GM18517 (cell line): ENCODE results near the gene IL31.
"Not testable (repeated sequence)": the region's sequence is repeated elsewhere in the genome, so short reads cannot be mapped to it uniquely, and the experiment has no call there.

Source experiments
- ATAC-seq: cut with Tn5 transposase; IDR thresholded peaks from one replicate; pipeline ENCODE4 v1.9.1; 2021; ENCODE audit warnings: mild to moderate bottlenecking, moderate library complexity; ENCODE audit not compliant: unreplicated experiment

Gene IL31

DNA sequence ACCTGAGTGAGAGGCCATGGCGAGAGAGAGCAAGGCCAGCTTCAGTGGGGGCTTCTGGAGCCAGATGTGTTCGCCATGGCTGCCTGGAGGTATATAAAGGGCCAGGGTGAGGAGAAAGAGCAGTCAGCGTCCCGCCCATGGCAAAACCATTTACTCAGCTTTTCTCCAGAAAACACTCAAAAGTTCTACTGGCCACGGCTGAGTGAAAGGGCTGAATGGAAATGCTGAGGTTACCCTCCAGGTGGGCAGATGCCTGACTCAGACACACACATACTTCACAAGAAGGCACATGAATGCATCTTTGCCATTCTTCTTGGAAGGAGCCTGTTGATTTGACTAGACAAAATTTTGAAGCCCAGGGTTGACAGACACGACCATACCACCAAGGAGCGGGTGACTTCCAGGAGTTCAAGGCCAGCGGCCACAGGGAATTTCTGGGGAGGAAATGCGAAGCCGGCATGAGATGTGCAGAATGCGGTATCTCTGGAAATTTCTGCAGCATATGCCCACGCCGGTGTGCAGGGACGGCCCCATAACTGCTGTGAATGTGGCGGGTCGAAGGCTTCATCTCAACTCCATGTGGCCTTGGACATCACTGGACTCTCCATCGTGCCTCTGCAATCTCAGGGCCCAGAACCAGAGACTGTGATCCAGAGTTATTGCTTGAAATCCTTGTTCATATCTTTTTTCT, at the start of gene IL31:
IL31 (minus strand) TSS at position 67 of the 691 bp plus-strand sequence; CDS start at position 18, 49 bp downstream.
- no peak for ATAC-seq

DNA sequence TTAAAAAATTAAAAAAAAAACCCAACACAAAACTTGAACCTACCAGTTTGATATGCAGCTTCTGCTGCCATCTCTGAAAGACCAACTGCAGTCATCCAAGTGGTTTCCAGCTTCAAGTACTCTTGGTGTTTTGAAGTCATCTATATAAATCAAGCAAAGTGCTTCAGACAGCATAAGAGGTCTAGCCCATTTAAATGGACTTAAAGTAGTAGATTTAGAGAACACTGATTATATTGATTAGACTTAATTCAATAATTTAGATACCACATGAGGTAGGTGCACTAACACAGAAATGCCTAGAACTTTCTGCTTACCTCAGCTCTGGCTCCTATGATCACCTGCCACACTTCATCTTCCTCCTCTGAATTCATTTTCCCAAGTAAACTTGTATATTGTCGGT, 42.4 kb upstream of the IL31 start:
- no peak for ATAC-seq

DNA sequence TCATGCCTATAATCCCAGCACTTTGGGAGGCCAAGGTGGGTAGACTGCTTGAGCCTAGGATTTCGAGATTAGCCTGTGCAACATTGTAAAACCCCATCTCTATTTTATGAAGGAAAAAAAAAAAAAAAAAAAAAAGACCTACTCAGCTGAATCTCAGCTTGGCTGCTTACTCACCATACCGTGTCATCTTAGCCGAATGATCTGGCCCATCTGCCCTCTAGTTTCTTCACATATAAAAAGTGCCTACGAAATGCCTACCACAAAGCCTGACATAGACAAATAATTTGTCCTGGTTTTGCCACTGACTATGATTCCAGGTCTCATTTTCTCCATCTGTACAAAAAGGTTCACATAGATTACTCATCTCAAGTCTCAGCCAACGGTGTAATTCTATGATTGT, 41.8 kb upstream of the IL31 start:
- ATAC-seq = no peak

DNA sequence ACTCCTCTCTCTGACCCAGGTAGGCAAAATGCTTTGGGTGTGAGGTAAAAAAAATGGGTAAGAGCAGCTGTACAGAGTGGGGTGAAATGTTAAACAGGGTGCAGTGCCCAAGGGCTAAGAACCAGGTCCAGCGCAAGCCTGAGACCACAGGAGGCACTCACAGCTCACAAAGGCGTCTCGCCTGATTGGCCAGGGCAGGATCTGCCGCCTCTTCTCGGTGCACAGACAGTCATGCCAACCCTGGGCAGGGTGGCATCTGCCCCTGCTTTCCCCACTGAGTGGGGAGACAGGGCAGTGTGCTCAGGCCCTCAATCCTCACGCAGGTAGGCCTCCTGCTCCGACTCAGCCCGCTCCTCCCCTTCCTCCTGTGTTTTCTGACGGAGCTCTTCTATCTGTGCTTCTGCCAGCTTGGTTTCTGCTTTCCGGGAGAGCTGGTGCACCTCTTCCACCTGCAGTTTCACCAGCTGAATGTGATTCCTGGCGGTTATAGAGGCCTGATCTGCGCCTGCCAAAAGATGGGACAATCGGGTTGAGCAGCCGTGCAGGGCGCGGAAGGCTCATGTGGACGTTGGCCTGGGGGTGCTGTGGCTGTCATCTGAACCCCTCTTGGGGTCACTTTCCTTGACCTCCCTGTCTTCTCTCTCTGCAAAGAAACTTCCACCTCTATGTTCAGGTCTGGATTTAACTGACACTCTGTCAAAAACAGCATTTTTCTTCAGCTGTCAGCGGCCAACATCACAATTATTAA, 34.2 kb upstream of the IL31 start:
- ATAC-seq = no peak

DNA sequence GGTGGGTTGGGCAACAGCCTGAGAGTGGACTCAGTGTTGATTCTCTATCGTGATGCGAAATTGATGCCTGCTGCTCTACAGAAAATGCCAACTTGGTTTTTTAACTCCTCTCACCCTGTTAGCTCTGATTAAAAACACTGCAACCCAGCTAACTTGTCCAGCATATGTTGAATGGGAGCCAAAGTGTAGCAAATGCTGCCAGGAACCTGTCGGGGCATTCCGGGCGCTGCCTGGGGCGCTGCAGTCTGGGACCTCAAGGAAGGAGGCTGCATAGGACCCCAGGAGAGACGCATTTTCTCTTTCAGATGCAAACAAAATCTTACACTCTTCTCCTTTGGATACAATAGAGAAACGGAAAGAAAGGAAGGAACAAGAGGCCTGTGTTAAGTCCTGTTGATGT, 33.4 kb upstream of the IL31 start:
- no peak for ATAC-seq

DNA sequence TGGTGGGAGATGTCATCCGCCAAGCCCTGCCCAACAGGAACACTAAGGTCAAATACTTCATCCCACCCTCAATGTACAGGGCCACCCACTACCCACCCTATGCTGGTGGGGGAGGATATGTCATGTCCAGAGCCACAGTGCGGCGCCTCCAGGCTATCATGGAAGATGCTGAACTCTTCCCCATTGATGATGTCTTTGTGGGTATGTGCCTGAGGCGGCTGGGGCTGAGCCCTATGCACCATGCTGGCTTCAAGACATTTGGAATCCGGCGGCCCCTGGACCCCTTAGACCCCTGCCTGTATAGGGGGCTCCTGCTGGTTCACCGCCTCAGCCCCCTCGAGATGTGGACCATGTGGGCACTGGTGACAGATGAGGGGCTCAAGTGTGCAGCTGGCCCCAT, 33.0 kb upstream of the IL31 start:
- no peak for ATAC-seq

DNA sequence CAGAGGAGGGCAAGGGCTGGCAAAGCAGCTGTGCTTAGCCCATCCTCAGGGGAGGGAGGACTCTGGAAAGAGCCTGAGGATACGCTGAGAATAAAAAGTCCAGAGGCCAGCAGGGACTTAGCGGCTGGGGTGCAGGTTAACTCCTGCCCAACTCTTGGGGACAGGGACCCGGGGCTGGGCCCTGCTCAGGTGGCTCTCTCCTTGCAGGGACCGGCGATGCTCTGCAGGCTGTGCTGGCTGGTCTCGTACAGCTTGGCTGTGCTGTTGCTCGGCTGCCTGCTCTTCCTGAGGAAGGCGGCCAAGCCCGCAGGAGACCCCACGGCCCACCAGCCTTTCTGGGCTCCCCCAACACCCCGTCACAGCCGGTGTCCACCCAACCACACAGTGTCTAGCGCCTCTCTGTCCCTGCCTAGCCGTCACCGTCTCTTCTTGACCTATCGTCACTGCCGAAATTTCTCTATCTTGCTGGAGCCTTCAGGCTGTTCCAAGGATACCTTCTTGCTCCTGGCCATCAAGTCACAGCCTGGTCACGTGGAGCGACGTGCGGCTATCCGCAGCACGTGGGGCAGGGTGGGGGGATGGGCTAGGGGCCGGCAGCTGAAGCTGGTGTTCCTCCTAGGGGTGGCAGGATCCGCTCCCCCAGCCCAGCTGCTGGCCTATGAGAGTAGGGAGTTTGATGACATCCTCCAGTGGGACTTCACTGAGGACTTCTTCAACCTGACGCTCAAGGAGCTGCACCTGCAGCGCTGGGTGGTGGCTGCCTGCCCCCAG, 32.3 kb upstream of the IL31 start:
- ATAC-seq = no peak

DNA sequence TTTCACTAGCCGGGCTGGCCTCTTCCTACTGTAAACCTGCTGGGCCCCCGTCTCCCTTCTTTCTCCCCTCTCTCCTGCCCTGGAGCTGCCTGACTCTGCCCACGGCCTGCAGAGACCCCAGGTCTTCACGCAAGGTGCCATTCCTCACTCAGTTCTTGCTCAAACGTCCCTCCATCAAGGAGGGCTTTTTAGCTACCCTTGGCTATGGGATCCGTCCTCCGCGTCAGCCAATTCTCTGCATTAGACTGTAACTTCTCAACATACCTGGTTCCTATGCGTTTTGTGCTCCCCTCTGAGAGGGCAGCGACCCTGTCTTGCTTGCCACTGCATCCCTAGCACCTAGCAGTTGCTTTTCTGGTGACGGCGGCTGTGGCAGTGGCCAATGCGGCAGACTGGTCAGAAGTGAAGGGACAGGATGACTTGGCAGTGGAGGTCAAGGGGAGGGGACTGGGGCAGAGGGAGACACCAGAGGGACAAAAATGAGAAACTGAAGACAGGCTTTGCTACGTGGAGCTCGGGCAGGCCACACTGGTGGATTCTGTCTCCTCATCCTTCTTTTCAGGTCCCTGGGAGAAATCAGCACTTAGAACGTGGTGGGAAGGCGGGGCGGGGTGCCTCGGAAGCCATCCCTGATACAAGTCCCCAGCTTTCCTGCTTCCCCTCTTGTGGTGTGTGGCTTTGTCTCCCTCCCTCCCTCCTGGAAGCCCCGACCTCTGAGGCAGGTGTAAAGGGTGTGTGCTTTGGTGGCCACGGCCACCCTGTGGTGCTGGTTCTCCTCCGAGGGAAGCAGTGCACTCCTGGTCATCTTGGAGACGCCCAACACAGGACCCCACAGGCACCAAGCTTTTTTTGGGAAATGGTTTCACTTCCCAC, 31.3 kb upstream of the IL31 start:
- no peak for ATAC-seq

DNA sequence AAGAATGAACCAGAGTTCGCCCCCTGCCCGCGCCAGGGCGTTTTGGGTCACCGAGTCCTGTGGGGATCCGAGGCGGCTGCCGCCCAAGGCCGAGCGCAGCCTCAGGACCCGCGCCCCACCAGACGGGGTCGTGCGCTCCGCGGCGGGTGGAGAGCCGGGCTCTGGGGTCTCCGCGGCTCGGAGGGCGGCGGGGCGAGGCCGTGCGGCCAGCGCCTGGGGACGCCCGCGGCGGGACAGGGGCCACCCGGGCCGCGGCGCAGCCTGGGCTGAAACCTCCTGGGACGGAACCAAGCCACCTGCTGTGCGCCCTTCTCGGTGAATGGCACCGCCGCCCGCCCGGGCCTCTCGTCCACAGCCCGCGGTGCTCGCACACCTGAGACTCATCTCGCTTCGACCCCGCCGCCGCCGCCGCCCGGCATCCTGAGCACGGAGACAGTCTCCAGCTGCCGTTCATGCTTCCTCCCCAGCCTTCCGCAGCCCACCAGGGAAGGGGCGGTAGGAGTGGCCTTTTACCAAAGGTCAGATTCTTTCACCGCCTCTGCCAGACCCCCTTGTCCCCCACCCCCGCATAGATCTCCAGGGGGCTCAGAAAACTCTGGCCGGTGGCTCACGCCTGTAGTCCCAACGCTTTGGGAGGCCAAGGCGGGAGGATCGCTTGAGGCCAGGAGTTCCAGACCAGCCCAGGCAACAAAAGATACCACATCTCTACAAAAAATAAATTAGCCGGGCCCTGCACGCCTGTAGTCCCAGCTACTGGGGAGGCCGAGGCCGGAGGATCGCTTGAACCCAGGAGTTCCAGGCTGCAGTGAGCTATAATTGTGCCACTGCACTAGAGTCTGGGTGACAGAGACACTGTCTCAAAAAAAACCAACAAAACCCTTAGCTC, 30.4 kb upstream of the IL31 start:
- ATAC-seq = no peak

DNA sequence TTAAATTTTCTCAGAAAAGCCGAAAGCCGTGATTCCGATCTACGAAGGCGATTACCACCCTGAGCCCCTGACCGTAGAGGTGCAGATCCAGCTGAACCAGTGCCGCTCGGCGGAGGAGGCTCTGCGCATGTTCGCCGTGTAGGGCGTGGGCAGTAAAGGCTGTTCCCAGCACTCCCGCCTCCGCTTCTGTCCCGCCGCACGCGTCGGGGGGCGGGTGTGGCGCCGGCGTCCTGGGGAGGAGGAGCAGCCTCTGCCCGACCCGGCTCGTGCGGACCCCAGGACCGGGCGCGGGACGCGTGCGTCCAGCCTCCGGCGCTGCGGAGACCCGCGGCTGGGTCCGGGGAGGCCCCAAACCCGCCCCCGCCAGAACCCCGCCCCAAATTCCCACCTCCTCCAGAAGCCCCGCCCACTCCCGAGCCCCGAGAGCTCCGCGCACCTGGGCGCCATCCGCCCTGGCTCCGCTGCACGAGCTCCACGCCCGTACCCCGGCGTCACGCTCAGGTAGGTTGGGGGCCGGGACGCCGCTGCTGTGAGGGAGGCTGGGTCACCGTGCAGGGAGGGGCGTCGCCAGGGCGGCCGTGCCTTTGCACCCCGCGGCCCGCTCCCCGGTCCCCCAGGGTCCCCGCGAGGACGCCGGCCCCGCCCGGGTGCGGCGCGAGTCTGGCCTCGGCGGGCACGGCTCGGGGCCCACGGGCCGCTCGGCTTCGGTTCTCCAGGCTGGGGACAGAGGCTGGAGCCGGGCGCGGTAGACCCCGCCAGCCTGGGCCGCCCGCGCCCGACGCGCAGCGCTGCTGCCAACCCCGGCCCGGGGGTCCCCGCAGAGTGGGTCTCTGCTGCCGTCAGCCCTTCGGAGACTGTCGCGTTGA, 29.5 kb upstream of the IL31 start, which contains the start of gene B3GNT4:
B3GNT4 (plus strand) TSS at position 409 of the 866 bp plus-strand sequence. CDS start 910 bp downstream, outside the sequence.
- no peak for ATAC-seq

DNA sequence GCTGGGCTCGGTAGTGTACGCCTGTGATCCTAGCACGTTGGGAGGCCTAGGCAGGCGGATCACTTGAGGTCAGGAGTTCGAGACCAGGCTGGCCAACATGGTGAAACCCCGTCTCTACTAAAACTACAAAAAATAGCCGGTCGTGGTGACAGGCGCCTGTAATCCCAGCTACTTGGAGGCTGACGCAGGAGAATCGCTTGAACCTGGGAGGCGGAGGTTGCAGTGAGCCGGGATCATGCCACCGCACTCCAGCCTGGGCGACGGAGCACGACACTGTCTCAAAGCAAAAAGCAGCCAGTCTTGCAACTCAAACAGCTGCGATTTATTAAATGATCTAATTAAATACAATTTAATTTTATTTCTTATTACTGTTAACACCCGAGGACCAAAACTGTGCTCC, 28.8 kb upstream of the IL31 start:
- ATAC-seq = not testable (repeated sequence)

DNA sequence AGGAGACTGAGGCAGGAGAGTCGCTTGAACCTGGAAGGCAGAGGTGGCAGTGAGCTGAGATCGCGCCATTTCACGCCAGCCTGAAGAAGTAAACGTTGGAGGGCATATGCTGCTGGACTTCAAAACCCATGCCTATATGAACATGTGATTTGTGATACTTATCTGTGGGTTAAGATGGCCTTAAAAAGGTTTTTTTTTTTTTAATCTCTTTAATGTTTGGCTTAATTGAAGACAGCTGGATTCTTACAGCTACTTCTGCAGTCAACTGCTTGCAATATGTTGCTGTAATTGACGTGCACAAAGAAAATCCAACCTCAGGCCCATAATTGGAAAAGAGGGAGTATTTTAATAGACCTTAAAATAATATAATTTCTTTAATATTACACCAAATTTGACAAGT, 28.0 kb upstream of the IL31 start:
- ATAC-seq = no peak

DNA sequence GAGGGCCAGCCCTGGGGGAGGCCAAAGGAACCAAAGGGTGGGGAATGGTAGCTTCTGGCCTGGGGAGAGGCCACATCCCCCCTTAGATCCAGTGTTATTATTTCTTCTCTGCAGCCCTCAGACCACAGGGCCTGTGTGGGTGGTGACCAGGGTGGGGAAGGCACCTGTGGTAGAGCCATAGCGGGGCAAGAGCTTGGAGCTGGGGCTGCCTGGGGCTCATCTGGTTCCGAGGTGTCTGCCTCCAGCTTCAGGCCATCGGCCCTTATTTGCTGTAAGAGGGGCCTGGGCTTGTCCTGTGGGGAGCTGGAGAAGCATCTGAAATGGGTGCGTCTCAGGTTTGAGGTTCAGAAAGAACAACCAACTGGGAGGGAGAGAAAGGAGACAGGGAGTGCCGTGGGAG, 27.4 kb upstream of the IL31 start:
- ATAC-seq = no peak

DNA sequence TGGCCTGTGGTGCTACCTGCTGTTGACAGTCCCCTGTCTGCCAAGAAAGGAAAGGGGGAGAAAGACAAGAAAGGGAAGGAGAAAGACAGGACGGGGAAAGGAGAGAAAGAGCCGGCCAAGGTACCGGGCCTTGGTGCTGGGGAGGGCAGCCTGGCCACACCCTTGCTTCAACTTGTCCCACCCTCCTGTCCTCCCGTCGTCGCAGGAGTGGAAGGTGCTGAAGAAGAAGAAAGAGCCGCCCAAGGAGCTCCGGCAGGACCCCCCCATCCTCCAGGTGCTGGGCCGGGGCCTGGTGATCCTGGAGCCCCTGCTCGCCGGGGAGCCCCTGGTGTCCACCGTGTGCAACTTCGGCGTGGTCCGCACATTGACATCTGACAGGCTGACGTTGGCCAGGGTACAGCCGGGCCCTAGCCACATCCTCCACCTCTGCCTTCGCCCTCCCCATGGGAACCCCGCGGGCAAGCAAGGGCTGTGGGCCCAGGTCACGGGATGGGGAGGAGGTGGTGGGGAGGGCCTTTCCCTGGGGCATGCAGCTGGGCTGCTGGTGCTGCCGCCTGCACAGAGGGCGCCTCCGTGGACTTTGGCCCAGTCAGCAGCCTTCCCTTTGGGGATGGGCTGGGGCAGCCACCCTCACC, 26.6 kb upstream of the IL31 start:
- no peak for ATAC-seq

DNA sequence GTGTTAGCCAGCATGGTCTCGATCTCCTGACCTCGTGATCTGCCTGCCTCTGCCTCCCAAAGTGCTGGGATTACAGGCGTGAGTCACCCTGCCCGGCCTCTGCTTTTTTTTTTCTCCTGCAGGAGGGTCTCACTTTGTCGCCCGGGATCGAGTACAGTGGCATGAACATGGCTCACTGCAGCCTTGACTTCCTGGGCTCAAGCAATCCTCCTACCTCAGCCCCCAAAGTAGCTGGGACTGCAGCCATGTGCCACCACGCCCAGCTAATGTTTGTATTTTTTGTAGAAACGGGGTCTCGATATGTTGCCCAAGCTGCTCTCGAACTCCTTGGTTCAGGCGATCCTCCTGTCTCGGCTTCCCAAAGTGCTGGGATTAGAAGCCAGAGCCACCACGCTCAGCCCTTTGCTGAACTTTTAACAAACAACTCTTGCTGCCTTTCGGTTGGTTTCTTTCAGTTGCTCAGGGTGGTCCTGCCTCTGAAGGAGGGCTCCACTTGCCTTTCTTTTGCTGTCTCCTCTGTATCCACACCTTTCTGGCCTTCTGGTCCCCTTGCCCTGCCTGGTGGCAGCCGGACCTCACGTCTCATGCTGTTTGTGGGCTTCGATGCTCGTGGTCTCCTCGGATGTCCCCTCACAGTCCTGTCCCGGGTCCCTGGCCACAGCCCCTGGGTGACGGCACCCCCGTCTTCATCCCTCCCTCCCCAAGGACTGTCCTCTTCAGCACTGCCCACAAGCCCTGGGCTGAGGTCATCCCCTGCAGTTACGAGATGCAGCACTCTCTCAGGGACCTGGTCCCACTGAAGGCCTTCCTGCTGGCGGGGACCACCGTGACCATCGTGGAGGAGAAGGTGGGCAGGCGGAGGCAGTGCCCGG, 25.7 kb upstream of the IL31 start:
- ATAC-seq = no peak

DNA sequence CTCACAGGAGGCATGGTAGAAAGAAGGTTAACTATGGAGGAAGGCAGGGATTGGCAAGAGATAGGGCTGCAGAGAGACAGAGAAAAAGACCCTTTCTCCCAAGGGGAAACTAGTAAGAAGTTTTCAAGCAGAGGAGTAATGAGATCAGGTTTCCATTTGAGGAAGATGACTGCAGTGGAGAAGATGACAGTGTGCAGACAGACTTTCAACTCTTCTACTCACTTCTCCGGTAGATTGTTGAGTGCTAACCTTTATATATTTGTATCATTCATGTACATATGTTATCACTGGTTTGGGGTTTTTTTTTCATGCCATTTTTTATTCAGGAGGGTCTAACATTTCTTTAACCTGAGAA, 23.6 kb upstream of the IL31 start:
- ATAC-seq = no peak

DNA sequence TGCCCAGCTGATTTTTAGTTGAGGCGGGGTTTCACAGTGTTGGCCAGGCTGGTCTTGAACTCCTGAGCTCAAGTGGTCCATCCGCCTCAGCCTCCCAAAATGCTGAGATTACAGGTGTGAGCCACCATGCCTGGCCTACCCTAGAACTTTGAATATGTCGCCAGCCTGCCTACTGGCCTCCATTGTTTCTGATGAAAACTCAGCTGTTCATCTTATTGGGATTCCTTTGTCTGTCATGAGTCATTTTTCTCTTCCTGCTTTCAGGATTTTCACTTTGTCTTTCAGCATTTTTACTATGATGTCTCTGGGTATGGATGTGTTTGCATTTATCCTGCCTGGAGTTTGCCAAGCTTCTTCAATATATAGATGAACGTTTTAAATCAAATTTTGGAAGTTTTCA, 21.4 kb upstream of the IL31 start:
- ATAC-seq = no peak
